HUES6 (cell line): ENCODE data around the gene IFT74.
A peak's percentile ranks its signal among the peaks of the same experiment; 100 is the strongest.

Source experiments
- H3K27ac ChIP-seq: 2 replicates; pipeline ENCODE4 v1.7.0; 2013; ENCODE audit warnings: low read depth, mild to moderate bottlenecking, low read length, inconsistent platforms
- H3K27me3 ChIP-seq: 2 replicates; pipeline ENCODE4 v1.6.1; 2013; ENCODE audit warnings: low read length; ENCODE audit not compliant: control insufficient read depth, insufficient read depth
- H3K36me3 ChIP-seq: 2 replicates; pipeline ENCODE4 v1.6.1; 2013; ENCODE audit warnings: low read length; ENCODE audit not compliant: control insufficient read depth, insufficient read depth
- H3K4me1 ChIP-seq: 2 replicates; pipeline ENCODE4 v1.6.1; 2013; ENCODE audit warnings: low read length; ENCODE audit not compliant: control insufficient read depth, insufficient read depth
- H3K4me3 ChIP-seq: 2 replicates; pipeline ENCODE4 v1.5.1; 2013; ENCODE audit warnings: low read depth, low read length
- H3K9ac ChIP-seq: one replicate; pipeline ENCODE4 v1.6.1; 2013; ENCODE audit warnings: mild to moderate bottlenecking, low read length
- H3K9me3 ChIP-seq: 2 replicates; pipeline ENCODE4 v1.6.1; 2013; ENCODE audit warnings: low read depth, low read length; ENCODE audit not compliant: control insufficient read depth, insufficient read depth

IFT74 gene

GRCh38 chr9:26946753-26947727 lies 9.2 kb upstream of the IFT74 start, which contains the start of gene PLAA:
PLAA (minus strand) TSS chr9:26947242; CDS start chr9:26947045, 197 bp downstream.
- Histone ChIP-seq H3K36me3 (peaks cover 10% of the 10 kb centered on the region), H3K9ac (peak within 1 kb of the TSS; percentile 98), H3K9me3 (no peaks in the 10 kb centered on the region), H3K27me3 (no peaks in the 10 kb centered on the region), H3K27ac (peak within 1 kb of the TSS; percentile 100), H3K4me1 (no peaks in the 10 kb centered on the region), H3K4me3 (peak within 1 kb of the TSS; percentile 99)

- Histone ChIP-seq H3K9ac (peak overlapping the region; percentile 98), H3K27ac (peak overlapping the region; percentile 100), H3K36me3 (peaks cover 10% of the 10 kb centered on the region), H3K27me3 (no peaks in the 10 kb centered on the region), H3K4me1 (no peaks in the 10 kb centered on the region), H3K4me3 (peak overlapping the region; percentile 99), H3K9me3 (no peaks in the 10 kb centered on the region)
These were observed 8.5 kb upstream of the IFT74 start for GRCh38 chr9:26947736-26948135.

DNA sequence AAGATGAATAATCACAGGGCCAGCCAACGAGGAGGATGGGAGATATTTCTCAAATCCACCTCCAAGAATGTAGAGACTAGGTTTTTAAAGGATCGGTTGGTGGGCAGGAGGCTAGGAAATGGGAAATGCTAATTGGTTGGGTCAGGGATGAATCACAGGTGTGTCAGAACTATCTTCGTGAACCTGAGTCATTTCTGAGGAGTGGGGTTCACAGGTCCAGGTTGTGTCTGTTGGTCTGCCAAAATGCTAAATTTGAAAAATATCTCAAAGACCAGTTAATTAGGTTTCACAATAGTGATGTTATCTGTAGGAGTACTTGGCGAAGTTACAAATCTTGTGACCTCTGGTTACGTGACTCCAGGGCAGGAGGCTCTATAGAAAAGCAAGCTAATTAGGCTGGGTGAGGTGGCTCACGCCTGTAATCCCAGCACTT lies 6.6 kb upstream of the IFT74 start:
- H3K4me1 ChIP-seq: no peaks in the 10 kb centered on the region
- H3K36me3 ChIP-seq: no peaks in the 10 kb centered on the region
- no peak overlapping the region for H3K9ac ChIP-seq
- H3K27ac ChIP-seq: no peak overlapping the region
- no peaks in the 10 kb centered on the region for H3K9me3 ChIP-seq
- no peaks in the 10 kb centered on the region for H3K27me3 ChIP-seq
- H3K4me3 ChIP-seq: no peak overlapping the region

DNA sequence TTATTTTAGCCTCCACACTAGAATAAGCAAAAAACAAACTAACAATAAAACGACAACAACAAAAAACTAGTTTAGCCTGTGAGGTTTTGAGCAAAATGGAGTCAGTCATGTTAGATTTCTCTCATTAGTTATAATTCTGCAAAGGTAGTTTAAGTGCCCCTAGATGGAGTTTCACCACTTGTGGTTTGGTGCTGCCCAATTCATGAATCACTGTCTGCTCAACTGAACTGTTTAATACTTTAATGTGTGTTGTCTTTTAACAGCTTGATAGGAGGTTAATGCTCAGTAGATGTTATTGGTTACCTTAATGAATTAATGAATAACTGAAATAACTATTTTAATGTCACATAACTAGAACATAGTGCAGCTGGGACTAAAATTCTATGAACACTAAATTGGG lies 5.7 kb upstream of the IFT74 start:
- Histone ChIP-seq H3K4me1 (peaks cover 5% of the 10 kb centered on the region; the same call in 1 of the 2 replicates), H3K9me3 (no peaks in the 10 kb centered on the region), H3K36me3 (no peaks in the 10 kb centered on the region), H3K27ac (no peak overlapping the region), H3K27me3 (no peaks in the 10 kb centered on the region), H3K9ac (no peak overlapping the region), H3K4me3 (no peak overlapping the region)

GRCh38 chr9:26951794-26952193 lies 4.4 kb upstream of the IFT74 start:
- H3K36me3 ChIP-seq: no peaks in the 10 kb centered on the region
- H3K9me3 ChIP-seq: no peaks in the 10 kb centered on the region
- no peak overlapping the region for H3K27ac ChIP-seq
- no peak overlapping the region for H3K9ac ChIP-seq
- no peak overlapping the region for H3K4me3 ChIP-seq
- H3K27me3 ChIP-seq: no peaks in the 10 kb centered on the region
- peaks cover 6% of the 10 kb centered on the region; the same call in 1 of the 2 replicates for H3K4me1 ChIP-seq

DNA sequence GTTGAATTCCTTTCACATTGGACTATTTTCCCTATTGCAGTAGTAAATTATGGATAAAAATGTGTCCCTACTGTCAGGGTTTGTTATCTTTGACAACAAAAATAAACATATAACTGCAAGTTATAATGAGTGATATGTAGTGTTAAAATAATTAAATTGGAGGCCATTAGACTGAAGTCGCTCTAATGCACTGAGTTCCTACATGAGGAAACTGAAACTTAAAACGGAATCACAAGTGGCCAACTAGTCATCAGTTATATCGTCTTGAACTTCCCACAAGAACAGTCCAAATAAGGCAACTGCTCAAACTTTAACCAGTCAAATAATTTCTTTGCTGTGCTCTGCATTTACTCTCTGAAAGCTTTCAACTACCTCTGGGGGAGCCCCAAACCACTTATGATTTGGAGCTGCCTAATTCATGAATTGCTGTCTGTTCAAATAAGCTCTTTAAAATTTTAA lies 2.1 kb upstream of the IFT74 start:
- Histone ChIP-seq H3K4me1 (peaks cover 10% of the 10 kb centered on the region; the same call in 1 of the 2 replicates), H3K27ac (no peak overlapping the region), H3K9ac (no peak overlapping the region), H3K9me3 (no peaks in the 10 kb centered on the region), H3K27me3 (no peaks in the 10 kb centered on the region), H3K36me3 (no peaks in the 10 kb centered on the region), H3K4me3 (no peak overlapping the region)

DNA sequence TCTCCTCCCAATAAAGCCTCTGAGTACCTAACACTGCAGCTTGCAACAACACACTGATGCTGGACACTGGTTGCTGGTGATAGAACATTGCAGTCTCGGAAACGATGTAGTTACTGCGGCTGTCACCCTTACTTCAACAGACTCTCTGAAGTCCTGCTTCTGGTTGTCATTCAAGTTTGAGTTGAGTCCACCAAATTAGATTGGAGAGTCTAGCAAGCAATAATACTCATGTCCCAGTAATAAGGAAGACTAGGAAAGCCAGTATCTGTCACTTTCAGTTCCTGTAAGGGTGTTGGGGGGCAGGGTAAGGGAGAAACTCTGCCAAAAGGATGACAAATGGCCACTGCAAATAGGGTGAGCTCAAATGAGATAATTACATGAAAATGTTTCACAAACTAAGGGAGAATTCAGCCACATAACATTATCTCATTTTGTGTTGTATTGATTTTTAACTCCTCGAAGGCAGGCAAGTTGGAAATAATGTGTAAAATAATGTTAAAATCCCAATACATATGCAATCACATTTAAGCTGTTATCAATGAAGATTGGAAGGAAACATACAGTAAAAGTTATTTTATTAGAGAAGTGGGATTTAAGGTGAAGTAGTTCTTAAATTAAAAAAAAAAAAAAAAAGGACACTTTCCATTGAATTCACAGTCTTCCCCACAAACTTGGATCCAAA lies 849 bp upstream of the IFT74 start:
- Histone ChIP-seq H3K27me3 (no peaks in the 10 kb centered on the region), H3K9me3 (no peaks in the 10 kb centered on the region), H3K9ac (peak overlapping the region; percentile 75), H3K4me3 (peak overlapping the region; percentile 61), H3K4me1 (peaks cover 10% of the 10 kb centered on the region; the same call in 1 of the 2 replicates), H3K36me3 (no peaks in the 10 kb centered on the region), H3K27ac (no peak overlapping the region)

DNA sequence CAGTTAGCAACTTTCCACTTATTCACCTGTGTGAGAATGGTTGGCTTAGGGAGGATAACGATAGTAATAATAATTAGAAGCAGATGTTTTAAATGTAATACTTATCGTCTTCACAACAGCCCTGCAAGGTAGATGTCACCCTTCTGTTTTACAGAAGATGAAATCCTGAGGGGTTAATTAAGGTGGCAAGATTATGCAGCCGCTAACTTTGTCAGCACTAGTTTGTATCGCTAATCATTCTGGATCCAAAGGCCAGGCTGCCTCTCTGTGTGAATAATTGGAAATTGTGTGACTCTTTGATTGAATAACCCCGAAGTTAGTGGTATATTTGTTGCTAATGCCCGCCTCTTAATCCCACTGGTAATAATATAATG lies 635 bp downstream of the IFT74 start:
- Histone ChIP-seq H3K4me1 (peaks cover 10% of the 10 kb centered on the region; the same call in 1 of the 2 replicates), H3K36me3 (no peaks in the 10 kb centered on the region; the same call in 1 of the 2 replicates), H3K9me3 (no peaks in the 10 kb centered on the region), H3K9ac (peak overlapping the region; percentile 75), H3K27me3 (no peaks in the 10 kb centered on the region), H3K27ac (peak overlapping the region; percentile 1; the same call in 1 of the 2 replicates), H3K4me3 (peak overlapping the region; percentile 61)

DNA sequence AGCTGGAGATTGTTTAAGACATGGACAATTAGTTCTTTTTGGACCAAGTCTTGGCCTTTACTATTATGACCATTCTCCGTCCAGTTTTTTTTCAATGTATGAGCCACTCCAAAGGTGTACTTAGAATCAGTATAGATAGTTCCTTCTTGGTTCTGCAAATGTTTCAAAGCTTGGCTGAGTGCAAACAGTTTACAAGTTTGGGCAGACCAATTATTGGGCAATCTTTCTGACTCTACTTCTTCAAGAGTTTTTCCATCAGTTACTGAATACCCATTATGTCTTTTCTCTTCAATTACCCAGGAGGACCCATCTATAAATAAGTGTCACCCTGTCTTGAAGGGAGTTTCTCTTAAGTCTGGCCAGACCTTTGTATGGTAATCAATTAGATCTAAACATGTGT lies 15.5 kb downstream of the IFT74 start:
- Histone ChIP-seq H3K36me3 (no peaks in the 10 kb centered on the region), H3K27me3 (no peaks in the 10 kb centered on the region)

DNA sequence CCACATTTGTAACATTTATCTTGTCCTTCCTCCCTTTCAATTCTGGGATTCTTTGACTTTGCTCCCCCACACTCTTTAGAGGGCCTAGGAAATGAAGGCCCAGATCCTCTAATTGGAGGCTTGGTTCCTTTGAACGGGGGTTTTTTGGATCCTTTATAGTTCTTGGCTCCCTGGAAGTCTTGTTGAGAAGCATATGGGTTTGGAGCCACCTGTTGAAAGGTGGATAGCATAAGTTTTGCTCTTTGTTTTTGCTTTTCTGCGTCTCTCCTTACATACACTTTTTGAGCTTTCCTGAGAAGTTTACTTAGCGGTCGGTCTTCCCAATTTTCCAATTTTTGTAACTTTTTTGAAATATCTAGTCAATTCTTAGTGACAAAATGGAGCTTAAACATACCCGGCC lies 17.8 kb downstream of the IFT74 start:
- Histone ChIP-seq H3K4me1 (peaks cover 28% of the 10 kb centered on the region), H3K27ac (no peak overlapping the region), H3K36me3 (no peaks in the 10 kb centered on the region), H3K9me3 (no peaks in the 10 kb centered on the region), H3K9ac (no peak overlapping the region), H3K4me3 (no peak overlapping the region), H3K27me3 (no peaks in the 10 kb centered on the region)

More for the DNA sequence above, 15.5 kb downstream of the IFT74 start:
- Histone ChIP-seq H3K4me1 (peaks cover 20% of the 10 kb centered on the region), H3K9ac (no peak overlapping the region), H3K4me3 (no peak overlapping the region), H3K9me3 (no peaks in the 10 kb centered on the region), H3K27ac (no peak overlapping the region)

DNA sequence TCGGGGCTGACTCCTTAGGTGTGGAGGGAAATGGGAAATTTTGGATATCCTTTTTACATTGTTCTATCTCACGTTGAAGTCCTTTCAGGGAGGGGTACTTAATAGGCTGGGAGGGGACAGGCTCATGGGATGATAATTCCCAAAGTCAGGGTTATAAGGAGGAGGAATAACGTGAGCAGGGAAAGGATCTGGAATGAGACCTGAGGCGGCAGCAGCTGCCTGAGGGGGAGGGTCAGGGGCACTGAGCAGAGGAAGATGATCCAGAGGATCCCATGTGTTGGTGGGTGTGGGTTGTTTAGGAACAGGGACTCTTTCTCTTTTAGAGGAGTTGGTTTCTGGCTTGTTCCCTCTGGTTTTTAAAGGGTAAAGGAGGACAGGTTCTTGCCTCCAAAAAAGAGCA lies 18.7 kb downstream of the IFT74 start:
- Histone ChIP-seq H3K27me3 (no peaks in the 10 kb centered on the region), H3K9ac (peak overlapping the region; percentile 94), H3K9me3 (no peaks in the 10 kb centered on the region)

More for the DNA sequence above, 18.7 kb downstream of the IFT74 start:
- Histone ChIP-seq H3K36me3 (no peaks in the 10 kb centered on the region), H3K4me3 (no peak overlapping the region), H3K4me1 (peaks cover 28% of the 10 kb centered on the region), H3K27ac (peak overlapping the region; percentile 93; the same call in 1 of the 2 replicates)
